T-helper 2 cell treated with Interferon-gamma antibody and Interleukin-4, amounts not matched to agents 5 μg/mL and 100 μg/mL, for 36 hours (primary cell): Measurements from ENCODE around the gene ITGA1.

Source experiments
- DNase-seq: peaks from one replicate; pipeline ENCODE4 v3.0.0; 2021; ENCODE audit warnings: low spot score
- H3K27ac Mint-ChIP-seq: one replicate; pipeline ENCODE4 v1.8.0; 2021; ENCODE audit warnings: mild to moderate bottlenecking, mixed read lengths
- H3K27me3 Mint-ChIP-seq: one replicate; pipeline ENCODE4 v1.8.0; 2021; ENCODE audit warnings: low read depth, mixed read lengths
- H3K36me3 Mint-ChIP-seq: one replicate; pipeline ENCODE4 v1.8.0; 2021; ENCODE audit warnings: low read depth, mixed read lengths
- H3K4me1 Mint-ChIP-seq: one replicate; pipeline ENCODE4 v1.8.0; 2021; ENCODE audit warnings: low read depth, mixed read lengths
- H3K4me3 Mint-ChIP-seq: one replicate; pipeline ENCODE4 v1.8.0; 2022; ENCODE audit warnings: mild to moderate bottlenecking, moderate library complexity, mixed read lengths
- H3K9me3 Mint-ChIP-seq: one replicate; pipeline ENCODE4 v1.8.0; 2021; ENCODE audit warnings: mixed read lengths

Gene ITGA1

GRCh38 chr5:52998552-52999313 lies 211.0 kb downstream of the ITGA1 start:
- no peak overlapping the region for H3K4me3 Mint-ChIP-seq
- H3K36me3 Mint-ChIP-seq = peaks cover 14% of the 10 kb centered on the region
- peaks cover 14% of the 10 kb centered on the region for H3K27me3 Mint-ChIP-seq
- H3K4me1 Mint-ChIP-seq = peaks cover 14% of the 10 kb centered on the region
- H3K9me3 Mint-ChIP-seq = no peaks in the 10 kb centered on the region
- no peak overlapping the region for H3K27ac Mint-ChIP-seq
- DNase-seq = no peak

- no peak overlapping the region for H3K27ac Mint-ChIP-seq
- H3K4me3 Mint-ChIP-seq = no peak overlapping the region
- peaks cover 20% of the 10 kb centered on the region for H3K4me1 Mint-ChIP-seq
- H3K27me3 Mint-ChIP-seq = peaks cover 11% of the 10 kb centered on the region
- DNase-seq = no peak
- H3K9me3 Mint-ChIP-seq = no peaks in the 10 kb centered on the region
- peaks cover 20% of the 10 kb centered on the region for H3K36me3 Mint-ChIP-seq
Measured at GRCh38 chr5:52999344-52999949, 211.7 kb downstream of the ITGA1 start.

GRCh38 chr5:53001541-53001940 lies 213.8 kb downstream of the ITGA1 start:
- Mint-ChIP-seq H3K4me1 (peaks cover 35% of the 10 kb centered on the region), H3K27me3 (peaks cover 11% of the 10 kb centered on the region), H3K4me3 (no peak overlapping the region), H3K27ac (no peak overlapping the region), H3K36me3 (peaks cover 30% of the 10 kb centered on the region), H3K9me3 (no peaks in the 10 kb centered on the region)
- DNase-seq = no peak

GRCh38 chr5:53002491-53002890 lies 214.8 kb downstream of the ITGA1 start:
- no peaks in the 10 kb centered on the region for H3K9me3 Mint-ChIP-seq
- no peak overlapping the region for H3K27ac Mint-ChIP-seq
- peaks cover 30% of the 10 kb centered on the region for H3K36me3 Mint-ChIP-seq
- no peak overlapping the region for H3K4me3 Mint-ChIP-seq
- peaks cover 42% of the 10 kb centered on the region for H3K4me1 Mint-ChIP-seq
- DNase-seq = no peak
- H3K27me3 Mint-ChIP-seq = peaks cover 6% of the 10 kb centered on the region

- no peak overlapping the region for H3K27ac Mint-ChIP-seq
Measured at GRCh38 chr5:53003144-53003543, 215.4 kb downstream of the ITGA1 start.

GRCh38 chr5:53006911-53007890 lies 219.5 kb downstream of the ITGA1 start:
- Mint-ChIP-seq H3K27ac (peak overlapping the region; percentile 22), H3K9me3 (no peaks in the 10 kb centered on the region), H3K27me3 (peaks cover 12% of the 10 kb centered on the region), H3K4me3 (peak overlapping the region; percentile 13), H3K4me1 (peaks cover 70% of the 10 kb centered on the region), H3K36me3 (peaks cover 34% of the 10 kb centered on the region)
- DNase-seq = no peak

More at GRCh38 chr5:53003144-53003543, 215.4 kb downstream of the ITGA1 start:
- Mint-ChIP-seq H3K4me3 (no peak overlapping the region), H3K9me3 (no peaks in the 10 kb centered on the region), H3K4me1 (peaks cover 47% of the 10 kb centered on the region), H3K36me3 (peaks cover 30% of the 10 kb centered on the region), H3K27me3 (peaks cover 5% of the 10 kb centered on the region)
- no peak for DNase-seq

GRCh38 chr5:53008751-53009150 lies 221.0 kb downstream of the ITGA1 start:
- Mint-ChIP-seq H3K27me3 (peaks cover 22% of the 10 kb centered on the region), H3K36me3 (peaks cover 29% of the 10 kb centered on the region), H3K27ac (peak overlapping the region; percentile 66), H3K4me1 (peaks cover 69% of the 10 kb centered on the region), H3K9me3 (peaks cover 9% of the 10 kb centered on the region), H3K4me3 (peak overlapping the region; percentile 1)
- peak; percentile 59 for DNase-seq
